HG02884 (cell line): ENCODE data around the gene VAC14.
A peak's percentile ranks its signal among the peaks of the same experiment; 100 is the strongest.
"Not testable (repeated sequence)": the region's sequence is repeated elsewhere in the genome, so short reads cannot be mapped to it uniquely, and the experiment has no call there.

Experiments used
- ATAC-seq: cut with Tn5 transposase; IDR thresholded peaks from one replicate; pipeline ENCODE4 v1.9.1; 2021; ENCODE audit warnings: mild to moderate bottlenecking, moderate library complexity; ENCODE audit not compliant: unreplicated experiment

Gene VAC14

DNA sequence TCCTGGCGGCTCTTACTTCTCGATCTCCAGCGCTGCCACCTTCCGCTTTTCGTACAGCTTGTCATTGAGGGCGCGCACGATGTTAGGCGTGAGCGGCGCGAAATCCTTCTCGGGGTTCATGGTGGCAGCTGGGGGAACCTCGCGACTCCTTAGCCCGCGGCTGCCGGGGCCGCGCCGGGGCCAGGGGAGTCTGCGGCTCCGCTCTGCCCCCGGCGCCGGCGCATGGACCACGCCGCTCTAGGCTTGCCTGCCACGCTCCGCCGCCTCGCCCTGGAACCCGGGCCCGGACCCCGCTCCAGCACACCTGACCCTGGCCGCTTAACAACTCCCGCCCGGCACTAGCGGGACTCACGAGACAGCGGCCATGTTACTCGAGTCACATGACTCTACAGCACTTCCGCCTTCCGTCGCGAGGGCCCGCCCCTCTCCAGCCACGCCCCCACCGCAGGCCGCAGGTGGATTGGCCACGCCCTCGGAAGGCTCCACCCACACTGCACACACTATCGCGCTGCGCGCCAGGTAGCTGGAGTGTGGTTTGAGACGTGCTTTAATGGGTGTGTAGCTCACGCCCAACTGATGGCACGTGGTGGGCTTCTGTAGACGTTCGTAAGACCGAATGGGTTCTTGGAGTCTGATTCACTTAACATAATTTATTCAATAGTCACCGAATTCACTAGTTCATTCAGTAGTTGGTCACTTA is at the start of gene VAC14:
Gene VAC14, minus strand, starts transcription at position 378 of the 700 bp plus-strand sequence. Its CDS starts 258 bp downstream, at position 120.
- ATAC-seq = peak; percentile 93

DNA sequence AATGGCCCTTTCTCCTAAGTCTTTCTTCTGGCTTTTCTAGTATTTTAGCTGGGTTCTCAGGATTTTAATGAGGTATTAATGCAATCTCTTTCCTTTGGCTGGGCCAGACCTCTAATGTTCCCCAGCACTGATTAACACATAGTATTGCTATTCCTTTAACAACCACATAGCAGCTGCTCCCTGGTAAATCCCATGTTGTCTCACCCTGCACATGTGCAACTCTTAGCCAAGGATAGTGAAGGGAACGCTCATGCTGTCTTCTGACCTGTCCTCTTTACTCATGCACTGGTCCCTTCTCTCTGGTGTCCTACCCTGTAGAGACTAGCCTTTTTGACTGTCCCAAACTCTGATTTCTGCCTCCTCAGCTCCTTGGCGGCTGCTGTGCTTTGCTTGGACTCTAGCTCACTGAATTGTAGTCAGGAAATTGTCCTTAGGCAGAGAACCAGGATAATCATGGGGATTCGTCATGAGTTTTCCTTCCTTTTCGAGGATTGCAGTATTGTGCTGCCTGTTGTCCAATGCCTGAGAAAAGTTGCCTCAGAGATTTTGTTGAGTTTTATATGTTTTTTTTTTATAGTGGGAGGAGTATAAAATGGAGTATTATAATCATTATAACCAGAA is 22.6 kb upstream of the VAC14 start:
- not testable (repeated sequence) for ATAC-seq

DNA sequence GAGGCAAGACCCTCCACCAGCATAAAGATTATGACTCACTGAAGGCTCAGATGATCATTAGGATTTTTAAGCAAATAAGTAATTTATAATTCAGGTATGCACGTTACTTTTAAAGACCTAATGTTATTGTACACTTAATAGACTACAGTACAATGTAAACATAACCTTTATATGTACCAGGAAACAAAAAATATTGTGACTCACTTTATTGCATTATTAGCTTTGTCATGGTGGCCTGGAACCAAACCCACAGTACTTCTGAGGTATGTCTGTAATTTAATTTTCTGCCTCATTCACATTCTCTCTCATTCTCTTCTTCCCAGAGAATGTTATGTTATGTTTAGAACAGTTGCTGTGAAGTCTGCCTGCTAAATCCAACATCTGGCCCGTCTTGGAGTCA is 21.8 kb upstream of the VAC14 start:
- ATAC-seq = not testable (repeated sequence)

DNA sequence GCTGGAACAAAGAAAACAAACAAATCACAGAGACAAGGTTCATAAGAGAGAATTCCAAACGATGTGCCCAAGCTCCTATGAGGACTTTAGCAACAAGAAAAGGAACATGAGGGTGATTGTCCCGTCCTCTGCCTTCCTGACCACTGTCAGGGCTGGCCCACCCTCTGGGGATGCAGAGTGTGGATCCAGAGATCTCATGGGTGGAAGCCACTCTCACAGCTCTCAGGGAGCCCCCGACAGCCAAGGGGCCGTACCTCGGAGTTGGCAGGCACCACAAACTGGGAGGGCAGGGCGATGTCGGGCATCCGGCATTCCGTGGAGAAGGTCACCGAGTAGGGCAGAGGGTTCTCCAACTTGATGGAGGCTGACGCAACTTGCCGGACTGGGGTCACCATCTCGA is 17.1 kb upstream of the VAC14 start:
- not testable (repeated sequence) for ATAC-seq

DNA sequence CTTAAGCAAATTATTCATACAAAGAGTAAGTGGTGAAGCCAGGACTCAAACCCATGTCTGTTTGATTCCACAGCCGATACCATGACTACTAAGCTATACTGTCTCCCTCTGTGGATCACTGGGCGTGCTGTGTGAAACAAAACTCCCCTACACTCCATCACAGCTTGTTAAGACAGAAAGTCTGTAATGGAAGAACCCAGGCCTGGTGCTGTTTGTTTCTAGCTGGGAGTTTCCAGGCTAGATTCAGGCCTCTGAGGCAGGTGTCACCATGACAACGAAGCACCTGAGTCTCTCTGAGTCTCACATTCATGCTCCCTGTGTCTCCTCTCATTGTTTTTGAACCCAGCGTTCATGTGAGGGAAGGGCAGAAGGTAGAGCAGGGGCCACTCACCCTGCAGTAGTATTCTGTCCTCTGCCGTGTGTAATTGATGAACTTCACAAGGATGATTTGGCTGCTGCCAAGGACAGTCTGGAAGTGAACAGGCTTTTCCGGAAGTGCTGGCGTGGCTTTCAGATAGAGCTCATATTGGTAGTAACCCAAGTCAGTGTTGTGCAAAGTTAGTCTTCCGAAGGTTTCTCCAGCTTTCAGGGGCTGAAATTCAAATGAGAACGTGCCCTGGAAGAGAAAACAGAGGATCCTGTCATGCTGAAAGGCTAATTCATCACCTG is 8.6 kb upstream of the VAC14 start:
- ATAC-seq = peak; percentile 57

DNA sequence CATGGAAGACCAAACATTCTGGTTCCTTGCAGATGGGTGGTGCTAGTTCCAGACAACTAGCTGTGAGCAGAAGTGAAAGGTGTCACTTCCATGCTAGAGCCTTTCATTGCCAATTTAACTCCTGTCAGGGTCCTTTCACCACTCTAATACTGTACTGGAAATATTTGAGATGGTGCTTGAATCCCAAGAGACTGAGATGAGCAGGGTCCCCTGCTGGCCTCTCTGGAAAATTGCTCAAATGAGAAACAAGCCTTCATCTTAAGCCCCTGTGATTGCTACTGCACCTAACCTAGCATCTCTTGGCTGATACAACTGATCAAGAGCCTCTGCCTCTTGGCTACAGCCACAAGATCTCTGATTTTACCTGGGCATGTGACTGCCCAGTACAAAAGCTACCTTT is 7.4 kb upstream of the VAC14 start:
- ATAC-seq = no peak

DNA sequence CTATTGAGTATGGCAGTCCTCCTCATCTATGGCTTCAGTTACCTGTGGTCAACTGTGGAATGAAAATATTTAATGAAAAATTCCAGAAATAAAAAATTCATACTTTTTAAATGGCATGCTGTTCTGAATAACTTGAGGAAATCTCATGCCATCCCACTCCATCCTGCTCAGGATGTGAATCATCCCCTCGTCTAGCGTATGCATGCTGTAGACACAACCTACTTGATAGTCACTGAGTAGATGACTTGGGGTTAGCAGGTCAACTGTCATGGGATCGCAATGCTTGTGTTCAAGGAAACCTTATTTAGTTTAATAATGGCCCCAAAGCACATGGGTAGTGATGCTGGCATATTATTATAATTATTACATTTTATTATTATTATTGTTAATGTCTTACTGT is 4.8 kb upstream of the VAC14 start:
- no peak for ATAC-seq

DNA sequence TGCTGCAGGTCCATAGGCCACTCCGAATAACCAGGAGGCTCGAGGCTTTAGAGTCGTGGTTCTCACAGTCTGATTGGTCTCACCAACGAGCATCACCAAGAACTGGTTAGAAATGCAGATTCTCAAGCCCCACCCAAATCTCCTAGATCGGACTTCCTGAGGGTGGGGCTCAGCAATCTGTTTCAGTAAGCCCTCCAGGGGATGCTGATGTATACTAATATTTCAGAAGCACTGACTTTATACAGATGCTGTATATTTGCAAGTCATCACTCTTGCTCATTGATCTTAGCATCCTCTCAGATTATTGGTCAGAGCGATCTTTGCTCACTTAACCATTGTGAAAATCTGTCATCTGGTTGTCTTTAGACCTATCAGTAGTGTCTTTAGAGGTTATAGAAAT is 4.4 kb upstream of the VAC14 start:
- no peak for ATAC-seq

DNA sequence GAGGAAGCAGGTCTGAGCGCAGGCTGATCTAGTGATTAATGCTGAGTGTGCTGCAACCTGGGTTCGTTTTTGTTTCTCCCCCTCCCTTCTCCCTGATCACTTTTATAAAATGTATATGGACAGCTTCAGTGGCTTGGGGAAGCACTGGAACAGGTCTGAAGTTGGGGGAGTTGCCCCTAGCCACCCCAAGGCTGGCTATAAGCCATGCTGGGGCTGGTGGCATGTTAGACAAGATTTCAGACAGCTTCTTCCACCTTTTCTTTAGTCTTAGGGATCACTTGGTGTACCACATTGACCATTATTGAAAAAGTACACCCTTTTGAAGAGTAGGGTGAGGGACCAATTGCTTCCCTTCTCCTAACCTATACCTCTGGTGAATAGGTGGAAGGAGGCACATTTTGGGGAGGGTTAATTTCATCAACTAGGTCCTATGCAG is 3.8 kb upstream of the VAC14 start:
- ATAC-seq = no peak

DNA sequence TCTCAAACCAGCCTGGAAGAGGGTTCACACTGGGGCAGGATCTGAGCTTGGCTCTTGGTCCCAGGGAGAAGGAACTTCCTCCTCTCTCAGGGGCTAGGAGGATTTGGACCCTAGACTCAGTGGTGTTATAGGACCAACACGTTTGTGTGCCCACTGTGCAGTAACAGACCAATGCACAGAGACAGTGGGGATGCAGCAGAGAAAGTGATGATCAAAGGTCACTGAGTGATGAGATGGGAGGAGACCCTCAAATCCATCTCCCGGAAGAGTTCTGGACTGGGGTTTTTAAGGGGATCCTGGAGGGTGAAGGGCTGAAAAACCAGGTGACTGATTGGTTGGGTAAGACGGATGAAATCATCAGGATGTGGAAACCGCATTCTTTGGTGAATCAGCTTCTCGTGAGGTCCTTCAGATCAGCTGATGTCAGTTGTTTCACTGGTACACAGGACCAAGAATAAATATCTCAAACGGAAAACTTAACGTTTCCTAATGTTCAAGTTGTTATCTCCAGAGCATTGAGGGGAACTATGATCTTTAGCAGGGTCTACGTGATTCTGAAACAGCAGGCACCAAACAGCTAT is 3.3 kb upstream of the VAC14 start:
- ATAC-seq = no peak

DNA sequence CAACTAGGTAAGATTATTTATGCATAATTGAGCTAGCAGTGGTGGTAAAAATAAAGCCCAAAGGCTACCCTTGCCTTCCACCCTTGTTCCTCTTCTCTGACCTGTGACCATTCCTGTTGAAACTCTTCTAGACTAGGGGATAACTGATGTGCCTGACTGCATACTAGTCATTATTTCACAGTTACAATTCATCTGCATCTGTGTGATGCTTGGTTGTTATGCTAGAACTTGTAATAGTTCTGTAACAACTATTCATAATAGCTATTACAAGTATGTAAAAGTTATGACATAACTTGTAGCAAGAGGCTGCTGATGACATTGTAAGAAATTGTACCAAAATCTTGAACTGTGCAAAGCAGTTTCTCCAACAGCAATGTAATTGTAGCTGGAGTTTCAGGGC is 2.4 kb upstream of the VAC14 start:
- ATAC-seq = no peak

DNA sequence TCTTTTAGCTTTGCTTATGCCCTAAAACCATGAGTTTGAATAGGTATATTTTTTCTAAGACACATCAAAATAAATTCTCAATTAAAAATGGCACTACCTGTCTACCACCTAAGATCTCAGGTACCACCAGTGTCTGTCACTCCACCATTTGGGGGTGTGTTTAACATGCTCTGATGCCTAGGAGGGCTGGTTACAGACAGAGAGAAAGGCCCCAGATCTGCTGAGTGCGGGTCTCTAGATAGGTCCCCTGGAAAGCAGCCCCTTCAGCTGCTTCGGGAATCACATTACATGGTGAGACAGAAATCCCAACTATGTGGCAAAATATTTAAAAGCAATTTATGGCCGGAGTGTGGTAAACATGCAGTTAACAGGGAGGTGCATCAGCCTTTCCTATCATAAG is 653 bp upstream of the VAC14 start:
- no peak for ATAC-seq

DNA sequence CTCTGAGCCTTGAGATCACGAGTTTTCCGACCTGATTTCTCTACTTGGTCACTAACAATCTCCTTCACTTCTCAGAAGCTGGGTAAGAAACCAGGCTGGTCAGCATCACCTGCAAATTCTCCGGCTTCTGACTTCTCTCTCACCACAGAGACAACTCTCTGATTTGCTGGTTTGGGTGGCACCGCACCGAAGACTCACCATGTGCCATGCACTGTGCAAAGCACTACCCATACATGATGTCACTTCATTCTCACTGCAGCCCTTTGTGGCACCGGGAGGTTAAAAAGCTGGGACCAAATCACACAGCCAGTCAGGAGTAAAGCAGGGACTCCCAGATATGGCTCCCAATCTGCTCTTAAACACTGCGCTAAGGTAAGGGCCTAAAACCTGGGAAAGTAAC is 647 bp downstream of the VAC14 start:
- no peak for ATAC-seq

DNA sequence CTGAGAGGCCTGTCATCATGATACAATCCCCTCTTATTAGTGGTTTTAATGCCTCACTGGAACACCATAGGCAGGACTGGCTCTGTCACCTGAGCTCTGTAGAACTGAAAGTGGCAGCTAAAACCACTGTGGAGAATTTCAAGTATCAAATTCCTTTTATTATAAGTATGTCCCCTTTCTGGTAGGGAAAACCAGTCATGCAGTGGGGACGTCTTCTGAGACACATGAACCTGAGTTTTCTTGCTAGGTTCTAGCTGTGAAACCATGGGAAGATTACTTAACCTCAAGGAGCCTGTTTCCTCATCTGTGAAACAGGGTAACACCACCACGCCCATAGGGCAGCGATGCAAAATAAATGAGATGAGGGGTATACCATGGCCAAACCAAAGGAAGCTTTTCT is 4.7 kb downstream of the VAC14 start:
- ATAC-seq = no peak

DNA sequence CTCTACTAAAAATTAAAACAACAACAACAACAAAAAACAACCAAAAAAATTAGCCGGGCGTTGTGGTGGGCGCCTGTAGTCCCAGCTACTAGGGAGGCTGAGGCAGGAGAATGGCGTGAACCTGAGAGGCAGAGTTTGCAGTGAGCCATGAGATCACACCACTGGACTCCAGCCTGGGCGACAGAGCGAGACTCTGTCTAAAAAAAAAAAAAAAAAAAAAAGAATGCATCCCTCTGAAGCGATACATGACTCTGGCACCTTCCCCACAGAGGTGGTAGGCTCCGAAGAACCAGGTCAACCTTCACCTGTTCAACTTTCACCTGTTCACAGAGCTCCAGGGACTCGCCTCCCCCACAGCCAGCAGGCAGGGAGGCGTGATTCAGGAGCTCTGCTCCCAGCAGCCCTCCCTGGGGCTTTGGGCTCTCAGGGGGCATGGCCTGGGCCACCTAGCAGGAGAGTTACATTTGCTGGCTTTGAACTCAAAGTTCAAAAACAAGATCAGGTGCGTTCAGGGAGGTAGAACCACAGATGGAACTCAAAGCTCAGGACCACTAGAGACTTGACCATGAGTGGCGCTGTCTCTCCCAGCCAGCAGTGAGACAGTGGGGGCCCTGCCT is 5.6 kb downstream of the VAC14 start:
- no peak for ATAC-seq

DNA sequence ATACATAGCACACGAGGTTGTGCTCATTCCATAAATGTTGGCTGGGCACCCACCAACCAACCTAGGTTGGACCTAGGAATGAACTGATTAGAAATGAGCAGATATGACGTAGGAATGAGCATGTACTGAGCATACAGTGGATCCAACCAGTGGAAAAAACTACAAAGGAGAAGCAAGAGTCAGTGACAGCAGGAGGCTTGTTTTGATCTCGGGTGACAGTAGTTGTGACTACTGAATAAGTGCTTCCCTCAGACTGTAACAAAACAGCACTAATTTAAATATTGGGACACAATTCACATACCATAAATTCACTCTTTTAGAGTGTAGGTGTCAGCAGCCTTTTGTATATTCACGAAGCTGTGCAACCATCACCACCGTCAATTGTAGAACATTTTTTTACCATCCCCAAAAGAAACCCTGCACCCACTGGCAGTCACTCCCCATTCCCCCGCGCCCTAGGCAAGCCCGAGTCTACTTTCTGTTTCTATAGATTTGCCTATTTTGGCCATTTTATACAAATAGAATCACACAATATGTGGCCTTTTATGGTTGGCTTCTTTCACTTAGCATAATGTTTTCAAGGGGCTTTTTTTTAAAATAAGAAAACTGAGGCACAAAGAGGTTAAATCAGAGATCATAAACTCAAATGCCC is 7.0 kb downstream of the VAC14 start:
- peak; percentile 49 for ATAC-seq

DNA sequence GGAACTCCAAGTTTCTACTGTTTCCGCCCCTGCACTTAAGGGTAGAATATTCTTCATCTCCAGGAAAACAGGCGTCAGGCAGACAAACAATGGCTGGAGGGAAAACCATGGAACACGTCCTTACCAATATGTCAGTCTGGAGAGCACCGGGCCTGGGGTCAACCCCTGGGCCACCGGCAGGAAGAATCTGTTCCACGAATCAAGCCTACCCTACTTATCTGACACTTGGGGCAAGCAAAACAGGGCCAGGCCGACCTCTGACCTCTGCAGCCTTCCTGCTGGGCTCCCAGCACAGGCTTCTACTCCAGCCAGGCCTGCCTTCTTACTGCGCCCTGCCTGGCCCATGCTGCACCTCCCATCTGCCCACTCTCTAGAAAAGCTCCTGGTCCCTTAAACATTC is 10.1 kb downstream of the VAC14 start:
- no peak for ATAC-seq

DNA sequence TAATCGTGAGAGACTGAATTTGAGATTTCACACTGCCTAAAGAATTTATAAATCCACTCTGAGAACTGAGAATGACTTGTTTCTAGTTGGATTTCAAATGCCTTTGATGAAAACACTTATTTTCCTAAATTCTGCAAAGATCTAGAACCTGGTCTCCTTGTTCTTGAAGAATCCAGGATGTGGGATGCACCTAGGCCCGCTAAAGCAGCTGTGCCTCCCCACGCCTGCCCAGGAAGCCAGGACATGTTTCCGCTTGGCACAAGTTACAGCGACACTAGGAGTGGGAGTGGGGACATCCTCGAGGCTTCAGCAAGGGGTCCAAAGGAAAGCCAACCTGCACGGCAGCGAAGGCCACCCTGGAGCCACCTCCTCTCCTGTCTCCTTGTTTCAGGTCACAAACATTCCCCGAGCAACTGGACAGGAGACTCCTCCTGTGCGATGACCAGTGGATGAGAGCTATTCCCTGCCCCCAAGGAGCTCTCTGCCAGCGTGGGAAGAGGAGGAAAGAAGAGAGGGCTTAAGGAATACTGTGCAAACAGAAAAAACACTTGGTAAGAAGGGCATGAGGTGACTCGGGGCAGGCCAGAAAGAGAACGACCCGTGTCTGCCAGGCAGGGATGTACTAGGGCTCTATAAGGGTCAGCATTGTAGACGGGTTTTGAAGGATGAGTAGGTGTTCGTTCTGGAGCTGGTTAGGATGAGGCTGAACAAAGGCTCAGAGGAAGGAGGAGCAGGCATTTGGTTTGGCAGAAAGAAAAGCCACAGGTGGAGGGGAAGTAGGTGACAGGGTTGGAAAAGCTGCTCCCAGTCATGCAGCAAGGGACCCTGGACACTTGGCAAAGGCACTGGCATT is 11.1 kb downstream of the VAC14 start:
- ATAC-seq = no peak

DNA sequence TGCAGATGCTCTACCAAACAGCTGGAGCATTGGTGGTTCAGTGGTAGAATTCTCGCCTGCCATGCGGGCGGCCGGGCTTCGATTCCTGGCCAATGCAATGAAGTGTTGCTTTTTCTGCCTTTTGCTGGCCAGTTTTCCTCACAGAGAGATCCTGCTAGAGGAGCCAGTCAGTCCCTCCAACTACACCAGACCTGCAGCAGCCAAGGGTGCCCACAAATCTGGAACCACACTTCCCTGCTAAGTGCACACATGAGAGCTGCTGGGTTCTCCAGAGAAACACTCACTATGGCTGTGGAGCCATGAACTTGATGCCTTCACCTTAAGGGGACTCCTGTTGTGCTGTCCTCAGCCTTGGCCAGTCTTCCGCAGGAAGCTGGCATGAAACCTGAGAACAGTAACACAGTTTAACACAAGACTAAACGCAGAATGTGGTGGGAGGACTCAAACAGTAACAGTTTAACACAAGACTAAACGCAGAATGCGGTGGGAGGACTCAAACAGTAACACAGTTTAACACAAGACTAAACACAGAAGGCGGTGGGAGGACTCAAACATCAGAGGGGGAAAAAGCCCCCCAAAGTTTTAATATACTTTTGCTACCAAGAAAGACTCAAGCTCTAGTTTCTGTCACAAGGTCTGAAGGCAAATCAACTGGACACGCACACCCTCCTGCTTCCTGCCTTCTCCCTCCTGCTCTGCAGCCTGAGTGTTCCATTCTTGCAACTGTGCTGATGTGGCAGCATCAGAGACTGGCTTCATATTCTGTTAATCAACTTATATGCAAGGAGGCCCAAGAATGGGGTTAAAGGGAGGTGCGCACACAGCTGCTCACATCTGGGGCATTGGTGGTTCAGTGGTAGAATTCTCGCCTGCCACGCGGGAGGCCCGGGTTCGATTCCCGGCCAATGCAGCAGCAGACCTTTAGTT is 12.0 kb downstream of the VAC14 start:
- ATAC-seq = no peak
